SK-N-DZ (cell line): ENCODE measurements around the gene PADI4.
"Not testable (repeated sequence)": the region's sequence is repeated elsewhere in the genome, so short reads cannot be mapped to it uniquely, and the experiment has no call there.

ENCODE experiments used
- DNase-seq: peaks from one replicate; pipeline ENCODE4 v3.0.0-alpha.2; 2015; ENCODE audit warnings: low spot score

The PADI4 gene

GRCh38 chr1:17377325-17377953, 69.4 kb downstream of the PADI4 start:
- DNase-seq, result no peak

- DNase-seq, result no peak
Observed at GRCh38 chr1:17381161-17381560, 73.2 kb downstream of the PADI4 start.

DNA sequence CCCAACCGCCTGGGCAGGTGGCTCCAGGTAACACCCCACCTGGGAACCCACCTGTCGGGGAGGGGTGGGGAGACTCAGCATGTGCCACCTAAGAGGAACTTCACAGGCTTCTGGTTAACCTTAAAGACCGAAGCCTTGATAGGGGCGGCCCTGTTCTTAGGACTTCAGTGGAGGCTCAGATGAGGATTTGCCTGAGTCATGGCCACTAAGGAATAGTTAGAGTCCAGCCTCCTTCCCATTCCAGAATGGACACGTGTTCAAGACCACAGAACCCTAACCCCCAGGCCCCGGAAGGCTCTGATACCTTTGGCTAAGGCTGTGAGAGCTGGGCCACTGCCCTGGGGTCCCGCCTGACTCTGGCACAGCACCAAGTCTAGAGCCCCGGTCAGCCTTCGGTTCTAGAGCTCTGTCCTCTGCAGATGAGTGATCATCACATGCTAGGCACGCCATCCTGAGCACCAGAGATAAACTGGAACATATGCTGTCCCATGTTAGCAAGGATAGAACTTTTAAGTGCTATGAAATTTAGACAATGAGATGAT, 84.3 kb downstream of the PADI4 start:
- no peak for DNase-seq

DNA sequence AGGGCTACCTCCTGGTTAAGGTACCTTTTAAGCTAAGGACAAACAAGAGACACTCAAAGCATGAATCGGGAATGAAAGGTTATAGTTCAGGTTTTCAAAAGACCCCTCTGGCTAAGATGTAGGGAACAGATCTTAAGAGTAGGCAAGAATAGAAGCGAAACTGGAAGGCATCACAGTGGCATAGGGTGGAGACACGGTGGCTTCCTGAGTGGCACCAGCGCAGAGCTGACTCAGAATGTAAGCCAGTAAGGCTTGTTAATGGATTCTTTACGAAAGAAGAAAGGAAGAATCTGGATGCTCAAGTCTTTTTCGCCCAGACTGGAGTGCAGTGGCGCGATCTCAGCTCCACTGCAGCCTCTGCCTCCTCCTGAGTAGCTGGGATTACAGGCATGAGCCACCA, 85.2 kb downstream of the PADI4 start:
- DNase-seq, result no peak

DNA sequence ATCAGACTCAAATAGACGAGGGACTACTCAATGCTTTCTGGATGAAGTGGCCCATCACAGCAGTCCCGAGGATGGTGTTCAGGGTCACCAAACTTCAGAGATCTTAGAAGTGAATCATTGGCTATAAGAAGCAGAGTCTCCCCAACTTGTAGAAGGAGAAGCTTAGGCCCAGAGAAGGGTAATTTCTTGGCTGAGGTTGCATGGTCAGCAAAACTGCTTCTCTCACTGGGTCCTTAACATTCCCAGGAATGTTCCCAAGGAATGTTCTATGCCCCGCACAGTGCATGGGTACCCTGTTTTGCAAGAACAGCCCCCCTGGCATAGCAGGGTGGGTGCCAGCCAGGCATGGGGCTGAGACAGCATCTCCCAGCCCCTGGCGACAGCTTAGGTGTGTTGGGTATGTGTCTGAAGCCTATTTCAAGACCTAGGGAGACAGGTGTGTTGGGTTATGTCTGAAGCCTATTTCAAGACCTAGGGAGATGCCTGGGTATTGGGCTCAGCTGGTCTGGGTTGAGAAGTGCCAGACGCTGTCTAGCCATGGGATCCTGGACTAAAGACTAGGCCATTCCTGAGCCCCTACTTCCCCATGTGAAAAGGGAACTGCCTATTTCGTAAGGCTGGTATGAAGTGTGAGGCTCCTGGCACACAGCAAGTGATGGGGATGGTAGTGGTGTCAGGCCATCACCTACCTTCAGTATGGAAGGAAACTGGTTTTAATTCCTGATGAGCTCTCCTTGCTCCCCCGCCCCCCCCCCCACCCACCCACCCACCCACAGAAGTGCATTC, 90.1 kb downstream of the PADI4 start:
- DNase-seq, result no peak

DNA sequence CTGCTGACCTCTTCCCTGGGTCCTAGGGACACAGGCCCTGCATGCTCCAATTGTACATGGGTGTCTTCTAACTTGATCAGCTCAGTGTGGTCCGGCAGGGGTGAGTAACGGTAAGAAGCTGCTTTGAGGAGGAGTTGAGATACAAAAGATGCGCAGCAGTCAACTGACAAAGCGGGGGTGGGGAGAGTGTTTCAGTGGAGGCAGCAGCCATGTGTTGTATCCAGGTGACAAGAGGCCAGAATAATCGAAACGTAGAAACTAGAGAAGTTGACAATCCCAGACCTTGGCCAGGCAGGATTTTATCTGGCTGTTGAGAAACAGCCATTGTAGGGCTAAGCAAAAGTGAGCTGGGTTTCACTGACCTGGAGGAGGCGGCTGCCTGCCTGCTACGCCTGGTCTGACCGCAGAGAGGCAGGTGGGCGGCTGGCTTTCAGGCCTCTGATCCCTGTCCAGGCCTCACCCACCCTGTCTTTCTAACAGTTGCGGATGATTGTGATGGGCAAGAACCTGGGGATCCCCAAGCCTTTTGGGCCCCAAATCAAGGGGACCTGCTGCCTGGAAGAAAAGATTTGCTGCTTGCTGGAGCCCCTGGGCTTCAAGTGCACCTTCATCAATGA, 92.8 kb downstream of the PADI4 start:
- no peak for DNase-seq

- DNase-seq, result no peak
Observed at GRCh38 chr1:17401841-17402240, 93.8 kb downstream of the PADI4 start.

GRCh38 chr1:17403081-17403480, 95.1 kb downstream of the PADI4 start:
- no peak for DNase-seq

DNA sequence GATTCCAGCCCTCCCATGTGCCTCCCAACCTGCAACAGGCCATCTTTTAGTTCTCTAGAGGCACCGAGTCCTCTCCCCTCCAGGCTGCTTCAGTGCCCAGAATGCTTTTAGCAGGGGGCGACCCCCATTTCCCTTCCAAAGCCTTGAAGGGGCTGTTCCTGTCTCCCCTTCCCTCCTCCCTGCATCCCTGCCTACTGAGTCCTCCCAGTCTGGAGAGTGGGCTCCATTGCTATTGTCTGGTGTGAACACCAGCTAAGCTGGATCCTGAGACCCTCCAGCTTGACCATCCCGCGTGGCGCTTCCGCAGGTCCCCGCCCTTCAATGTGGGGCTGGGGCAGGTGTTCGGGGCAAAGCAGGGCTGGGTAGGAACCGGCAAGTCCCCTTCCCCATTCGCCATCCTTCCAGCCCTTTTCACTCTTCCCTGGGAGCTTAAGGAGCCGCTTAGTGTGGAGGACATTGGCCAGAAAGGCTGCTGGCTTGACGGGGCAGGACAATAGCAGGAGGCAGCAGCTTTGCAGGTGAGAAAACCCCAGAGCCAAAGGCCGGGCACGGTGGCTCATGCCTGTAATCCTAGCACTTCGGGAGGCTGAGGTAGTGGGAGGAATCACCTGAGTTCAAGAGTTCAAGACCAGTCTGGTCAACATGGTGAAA, 96.2 kb downstream of the PADI4 start:
- no peak for DNase-seq

- no peak for DNase-seq
Observed at GRCh38 chr1:17404820-17405219, 96.8 kb downstream of the PADI4 start.

- peak; percentile 67 for DNase-seq
Observed at GRCh38 chr1:17405898-17406759, 98.1 kb downstream of the PADI4 start.

- DNase-seq, result not testable (repeated sequence)
Observed at GRCh38 chr1:17406760-17407475, 98.9 kb downstream of the PADI4 start.

DNA sequence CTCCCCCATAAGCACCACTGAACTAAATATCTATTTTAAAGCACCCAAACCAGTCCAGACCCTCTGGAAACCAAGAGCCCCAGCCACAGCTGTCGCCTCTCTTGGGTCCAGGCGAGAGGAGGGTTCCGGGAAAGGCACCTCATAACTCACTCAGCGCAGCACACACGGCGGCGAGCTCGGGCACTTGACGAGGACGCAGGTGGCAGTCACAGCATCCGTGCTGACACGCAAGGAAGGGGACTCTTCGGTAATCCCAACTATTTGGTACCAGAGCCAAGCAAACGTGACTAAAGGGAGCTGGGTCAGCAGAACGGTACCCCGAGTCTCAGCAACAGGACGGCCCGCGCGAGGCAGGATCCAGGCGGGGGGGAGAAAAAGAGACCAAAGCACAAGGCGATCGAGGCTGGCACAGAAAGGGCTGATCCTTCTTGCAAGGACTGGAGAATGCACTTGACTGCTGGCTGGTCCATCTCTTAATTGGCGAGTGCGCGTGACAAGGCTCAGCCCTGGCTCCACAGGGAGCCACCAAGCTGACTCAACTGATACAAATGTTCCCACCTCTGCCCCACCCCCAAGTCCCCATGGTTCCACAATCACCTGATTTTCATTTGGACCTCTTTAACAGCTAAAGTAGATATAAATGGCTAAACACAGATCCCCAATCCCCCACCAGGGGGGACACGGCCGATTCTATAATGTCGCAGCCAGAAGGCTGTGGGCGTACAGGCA, 100.0 kb downstream of the PADI4 start:
- DNase-seq, result not testable (repeated sequence)

GRCh38 chr1:17409391-17409811, 101.4 kb downstream of the PADI4 start:
- DNase-seq, result no peak

DNA sequence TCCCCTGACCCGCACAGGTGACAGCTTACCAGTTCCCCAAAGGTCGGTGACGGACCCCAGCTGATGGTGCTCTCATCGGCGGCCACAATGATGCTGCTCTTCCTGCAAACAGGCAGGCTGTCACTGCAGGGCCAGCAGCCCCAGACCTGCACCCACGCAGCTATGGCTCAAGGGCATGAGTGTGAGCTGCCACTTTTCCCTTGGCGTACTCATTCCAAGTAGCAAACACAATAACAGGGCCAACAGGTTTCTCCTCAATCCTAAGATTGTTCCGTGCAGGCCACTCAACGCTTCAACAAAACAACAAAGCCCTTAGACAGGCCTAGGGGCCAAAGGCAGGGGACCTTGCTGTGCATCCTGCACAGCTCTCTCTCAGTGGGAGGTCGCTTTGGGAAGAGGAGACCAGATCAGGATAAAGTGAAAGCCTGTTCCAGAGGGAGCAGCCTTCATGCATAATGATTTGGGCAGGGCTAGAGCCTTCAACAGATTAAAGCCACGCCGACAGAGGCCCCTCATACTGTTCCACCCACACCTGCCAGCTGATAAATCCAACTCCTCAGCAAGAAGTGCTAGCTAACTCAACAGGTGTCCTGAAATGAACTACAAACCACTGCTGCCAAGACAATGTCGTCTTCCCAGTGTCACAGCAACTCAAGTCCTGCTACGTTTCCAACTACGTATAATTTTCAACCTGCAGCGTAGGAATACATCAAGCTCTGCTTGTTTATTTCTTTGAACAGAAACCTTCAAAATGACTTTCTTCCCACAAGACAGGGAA, 104.3 kb downstream of the PADI4 start:
- no peak for DNase-seq
